Astrocyte (in vitro differentiated cells and primary cell): ENCODE results near the gene ITGAE.

Experiments used
- EZH2 ChIP-seq: IDR thresholded peaks from 2 replicates; pipeline ENCODE4 v1.6.1; 2012; ENCODE audit warnings: mild to moderate bottlenecking, low read length, inconsistent platforms; ENCODE audit not compliant: insufficient read depth
- TF ChIP-seq, protein P1 (sequence below): IDR thresholded peaks from 2 replicates; pipeline ENCODE4 v1.5.1; 2011; ENCODE audit warnings: low read depth, mild to moderate bottlenecking, inconsistent platforms, low read length, moderate library complexity; ENCODE audit not compliant: insufficient read depth

GRCh38 chr17:3668279-3669084, 132.5 kb downstream of the ITGAE start, which contains the start of the genes EMC6 and TAX1BP3:
- TF ChIP-seq, protein P1, sequence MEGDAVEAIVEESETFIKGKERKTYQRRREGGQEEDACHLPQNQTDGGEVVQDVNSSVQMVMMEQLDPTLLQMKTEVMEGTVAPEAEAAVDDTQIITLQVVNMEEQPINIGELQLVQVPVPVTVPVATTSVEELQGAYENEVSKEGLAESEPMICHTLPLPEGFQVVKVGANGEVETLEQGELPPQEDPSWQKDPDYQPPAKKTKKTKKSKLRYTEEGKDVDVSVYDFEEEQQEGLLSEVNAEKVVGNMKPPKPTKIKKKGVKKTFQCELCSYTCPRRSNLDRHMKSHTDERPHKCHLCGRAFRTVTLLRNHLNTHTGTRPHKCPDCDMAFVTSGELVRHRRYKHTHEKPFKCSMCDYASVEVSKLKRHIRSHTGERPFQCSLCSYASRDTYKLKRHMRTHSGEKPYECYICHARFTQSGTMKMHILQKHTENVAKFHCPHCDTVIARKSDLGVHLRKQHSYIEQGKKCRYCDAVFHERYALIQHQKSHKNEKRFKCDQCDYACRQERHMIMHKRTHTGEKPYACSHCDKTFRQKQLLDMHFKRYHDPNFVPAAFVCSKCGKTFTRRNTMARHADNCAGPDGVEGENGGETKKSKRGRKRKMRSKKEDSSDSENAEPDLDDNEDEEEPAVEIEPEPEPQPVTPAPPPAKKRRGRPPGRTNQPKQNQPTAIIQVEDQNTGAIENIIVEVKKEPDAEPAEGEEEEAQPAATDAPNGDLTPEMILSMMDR: no peak
- TF ChIP-seq EZH2: no peak
